HFFc6 (cell line): Measurements from ENCODE around the gene TRMT2A. TPM values are rescaled to one million over a fixed set of nuclear protein-coding genes. Genes with fewer than 3 reads are reported as not detected.

Experiments used
- DNase-seq: peaks from one replicate; pipeline ENCODE4 v3.0.0-alpha.2; 2018
- H3K27ac Mint-ChIP-seq: 2 replicates; pipeline ENCODE4 v1.8.0; 2020; ENCODE audit warnings: mild to moderate bottlenecking, mixed read lengths
- H3K27me3 Mint-ChIP-seq: 2 replicates; pipeline ENCODE4 v1.8.0; 2021; ENCODE audit warnings: mild to moderate bottlenecking, moderate library complexity, mixed read lengths; ENCODE audit not compliant: insufficient read depth
- H3K36me3 Mint-ChIP-seq: 2 replicates; pipeline ENCODE4 v1.8.0; 2021; ENCODE audit warnings: low read depth, mixed read lengths
- H3K4me1 Mint-ChIP-seq: 2 replicates; pipeline ENCODE4 v1.8.0; 2020; ENCODE audit warnings: low read depth, mixed read lengths
- H3K4me3 Mint-ChIP-seq: 2 replicates; pipeline ENCODE4 v1.8.0; 2020; ENCODE audit warnings: mild to moderate bottlenecking, moderate library complexity, mixed read lengths
- H3K9me3 Mint-ChIP-seq: 2 replicates; pipeline ENCODE4 v1.8.0; 2020; ENCODE audit warnings: mild to moderate bottlenecking, mixed read lengths
- total RNA-seq, 6 experiments: library from RNA; stranded (reverse); fragmentation: NEBNext Ultra II Directional; extraction: Animal tissue kit (Norgen Biotek cat#: 25700); gene quantifications; 2 replicates in 1 of 6; 3 replicates in 5 of 6; pipeline ENCODE4 v1.2.3, GENCODE V29; 2021
- TF ChIP-seq, protein P1 (sequence below): fragments of 200-600 bp; sonication (generic); IDR thresholded peaks from 2 replicates; pipeline ENCODE4 v1.5.0; 2021; ENCODE audit warnings: antibody characterized with exemption, mild to moderate bottlenecking

TRMT2A gene
- total RNA-seq, 6 experiments from 2014 or later: 31.1 to 44.9 (median 38.5) TPM

DNA sequence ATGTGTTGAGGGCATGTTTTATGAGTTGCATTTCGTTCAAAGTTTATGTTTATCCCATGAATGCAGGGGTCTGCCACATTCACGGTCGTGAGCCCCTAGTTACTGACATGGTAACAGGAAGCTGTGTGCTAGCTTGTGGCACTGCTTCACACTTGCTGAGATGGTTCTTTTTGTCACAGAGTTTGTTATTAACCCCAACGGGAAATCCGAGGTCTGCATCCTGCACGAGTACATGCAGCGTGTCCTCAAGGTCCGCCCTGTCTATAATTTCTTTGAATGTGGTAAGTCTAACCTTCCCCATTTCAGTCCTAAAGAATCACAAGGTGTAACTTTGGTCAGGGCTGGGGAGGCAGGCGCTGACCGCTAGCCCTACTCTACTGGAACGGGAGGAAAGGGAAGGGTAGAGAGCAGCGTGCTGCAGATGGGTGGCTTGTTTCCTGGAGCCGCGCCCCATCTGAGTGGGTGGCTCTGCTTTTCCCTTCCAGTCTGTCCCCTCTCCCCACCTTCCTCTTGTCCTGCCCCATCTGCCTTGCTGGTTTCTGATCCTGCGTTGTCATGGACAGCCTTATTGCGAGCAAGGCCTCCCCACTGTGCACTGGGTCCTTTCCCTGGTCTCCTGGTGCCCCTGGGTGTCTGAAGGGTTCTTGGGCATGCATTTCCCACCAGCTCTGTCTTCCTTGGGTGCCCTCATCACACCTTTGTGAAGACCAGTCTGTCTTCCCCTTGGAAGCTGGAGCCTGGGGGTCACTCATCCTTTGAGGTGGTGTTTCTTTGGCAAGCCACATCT is 25.1 kb downstream of the TRMT2A start:
- Mint-ChIP-seq H3K27me3 (no peaks in the 10 kb centered on the region; the same call in 1 of the 2 replicates), H3K27ac (no peak overlapping the region; the same call in 1 of the 2 replicates), H3K9me3 (no peaks in the 10 kb centered on the region), H3K36me3 (peaks cover 66% of the 10 kb centered on the region), H3K4me3 (no peak overlapping the region), H3K4me1 (peaks cover 19% of the 10 kb centered on the region)
- DNase-seq: no peak
- TF ChIP-seq, protein P1, sequence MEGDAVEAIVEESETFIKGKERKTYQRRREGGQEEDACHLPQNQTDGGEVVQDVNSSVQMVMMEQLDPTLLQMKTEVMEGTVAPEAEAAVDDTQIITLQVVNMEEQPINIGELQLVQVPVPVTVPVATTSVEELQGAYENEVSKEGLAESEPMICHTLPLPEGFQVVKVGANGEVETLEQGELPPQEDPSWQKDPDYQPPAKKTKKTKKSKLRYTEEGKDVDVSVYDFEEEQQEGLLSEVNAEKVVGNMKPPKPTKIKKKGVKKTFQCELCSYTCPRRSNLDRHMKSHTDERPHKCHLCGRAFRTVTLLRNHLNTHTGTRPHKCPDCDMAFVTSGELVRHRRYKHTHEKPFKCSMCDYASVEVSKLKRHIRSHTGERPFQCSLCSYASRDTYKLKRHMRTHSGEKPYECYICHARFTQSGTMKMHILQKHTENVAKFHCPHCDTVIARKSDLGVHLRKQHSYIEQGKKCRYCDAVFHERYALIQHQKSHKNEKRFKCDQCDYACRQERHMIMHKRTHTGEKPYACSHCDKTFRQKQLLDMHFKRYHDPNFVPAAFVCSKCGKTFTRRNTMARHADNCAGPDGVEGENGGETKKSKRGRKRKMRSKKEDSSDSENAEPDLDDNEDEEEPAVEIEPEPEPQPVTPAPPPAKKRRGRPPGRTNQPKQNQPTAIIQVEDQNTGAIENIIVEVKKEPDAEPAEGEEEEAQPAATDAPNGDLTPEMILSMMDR: no peak

- no peak overlapping the region for H3K4me3 Mint-ChIP-seq
- no peak for DNase-seq
- H3K9me3 Mint-ChIP-seq: no peaks in the 10 kb centered on the region
- peaks cover 19% of the 10 kb centered on the region for H3K4me1 Mint-ChIP-seq
- TF ChIP-seq, protein P1: no peak
- peak overlapping the region; percentile 59 for H3K27ac Mint-ChIP-seq
- H3K36me3 Mint-ChIP-seq: peaks cover 64% of the 10 kb centered on the region
- H3K27me3 Mint-ChIP-seq: no peaks in the 10 kb centered on the region; the same call in 1 of the 2 replicates
These were observed 26.2 kb downstream of the TRMT2A start for GRCh38 chr22:20090730-20091240.

GRCh38 chr22:20089977-20090729 is 26.9 kb downstream of the TRMT2A start:
- Mint-ChIP-seq H3K27ac (peak overlapping the region; percentile 59), H3K9me3 (no peaks in the 10 kb centered on the region), H3K27me3 (no peaks in the 10 kb centered on the region; the same call in 1 of the 2 replicates), H3K36me3 (peaks cover 61% of the 10 kb centered on the region), H3K4me1 (peaks cover 19% of the 10 kb centered on the region), H3K4me3 (no peak overlapping the region)
- DNase-seq: peak; percentile 54
- TF ChIP-seq, protein P1: no peak

GRCh38 chr22:20089226-20089976 is 27.6 kb downstream of the TRMT2A start:
- no peak for DNase-seq
- peaks cover 23% of the 10 kb centered on the region for H3K4me1 Mint-ChIP-seq
- no peak overlapping the region for H3K4me3 Mint-ChIP-seq
- peak overlapping the region; percentile 38 for H3K27ac Mint-ChIP-seq
- H3K27me3 Mint-ChIP-seq: no peaks in the 10 kb centered on the region; the same call in 1 of the 2 replicates
- H3K36me3 Mint-ChIP-seq: peaks cover 61% of the 10 kb centered on the region
- no peaks in the 10 kb centered on the region for H3K9me3 Mint-ChIP-seq
- TF ChIP-seq, protein P1: no peak

DNA sequence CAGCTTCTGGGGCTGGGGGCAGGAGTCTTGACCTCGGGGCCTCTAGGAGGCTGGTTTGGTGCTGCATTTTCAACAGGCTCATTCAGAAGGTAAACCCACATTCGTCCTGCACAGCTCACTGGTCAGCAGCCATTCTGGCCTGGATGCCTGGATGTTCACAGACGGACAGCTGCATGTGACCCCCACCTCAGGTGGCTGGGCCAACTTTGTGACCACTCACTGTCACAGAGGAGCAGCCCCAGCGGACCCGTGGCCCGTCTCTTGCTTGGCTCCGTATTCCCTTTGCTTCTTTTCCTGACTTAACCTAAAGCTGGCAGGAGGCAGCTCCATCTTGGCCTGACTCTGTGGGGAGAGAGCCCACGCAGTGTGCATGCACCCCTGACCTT is 28.8 kb downstream of the TRMT2A start:
- H3K36me3 Mint-ChIP-seq: peaks cover 52% of the 10 kb centered on the region
- no peak overlapping the region for H3K27ac Mint-ChIP-seq
- no peak for DNase-seq
- H3K9me3 Mint-ChIP-seq: no peaks in the 10 kb centered on the region
- TF ChIP-seq, protein P1: no peak
- H3K4me1 Mint-ChIP-seq: peaks cover 34% of the 10 kb centered on the region
- no peak overlapping the region for H3K4me3 Mint-ChIP-seq
- no peaks in the 10 kb centered on the region; the same call in 1 of the 2 replicates for H3K27me3 Mint-ChIP-seq
